Measurements from ENCODE around the gene NRARP. TPM values are rescaled to one million over a fixed set of nuclear protein-coding genes. Genes with fewer than 3 reads are reported as not detected.

The NRARP gene
- total RNA-seq, 2 donors from 2014 or later = 5.6 to 13.3 TPM

DNA sequence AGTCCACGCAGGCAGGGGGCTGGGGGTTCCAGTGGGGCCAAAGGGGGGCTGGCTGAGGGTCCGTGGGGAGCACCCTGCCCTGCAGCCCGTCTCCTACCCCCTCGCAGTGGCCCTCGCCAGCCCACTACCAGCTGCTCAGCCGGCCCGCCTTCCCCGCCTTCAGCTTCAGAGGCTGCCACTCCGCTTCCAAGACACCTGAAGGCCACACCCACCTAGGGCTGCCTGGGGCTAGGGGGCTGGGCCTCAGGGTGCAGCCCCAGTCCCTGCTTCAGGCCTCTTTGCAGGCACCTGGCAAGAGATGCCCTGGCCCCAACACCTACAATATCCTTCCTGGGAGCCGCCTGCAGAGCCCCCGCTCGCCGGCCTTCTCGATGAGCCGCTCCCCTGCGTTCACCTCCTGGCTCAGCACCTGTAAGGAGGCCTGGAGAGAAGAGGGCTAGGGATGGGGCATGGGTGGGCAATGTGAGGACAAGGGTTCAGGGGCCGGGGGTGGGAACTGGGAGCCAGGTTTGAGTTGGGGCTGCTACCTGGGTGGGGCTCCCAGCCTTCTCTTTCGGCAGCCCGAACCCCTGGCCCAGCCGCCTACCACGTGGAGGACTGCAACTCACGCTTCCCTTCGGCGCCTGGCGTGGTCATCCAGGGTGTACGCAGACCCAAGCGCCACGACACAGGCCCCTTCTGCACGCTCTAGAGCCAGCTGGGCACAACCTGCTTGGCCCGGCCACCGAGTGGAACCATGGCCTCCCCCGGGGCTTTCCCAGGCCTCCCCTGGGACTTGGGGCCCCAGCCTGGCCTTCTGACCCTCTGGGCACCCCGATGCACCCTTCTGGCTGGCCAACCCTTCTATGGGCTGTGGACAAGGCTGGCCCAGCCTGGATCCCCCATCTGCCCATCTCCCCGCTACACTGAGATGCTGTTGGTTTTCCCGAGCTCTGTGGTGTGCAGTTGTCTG lies 49.2 kb downstream of the NRARP start:
- TF ChIP-seq, protein P1, sequence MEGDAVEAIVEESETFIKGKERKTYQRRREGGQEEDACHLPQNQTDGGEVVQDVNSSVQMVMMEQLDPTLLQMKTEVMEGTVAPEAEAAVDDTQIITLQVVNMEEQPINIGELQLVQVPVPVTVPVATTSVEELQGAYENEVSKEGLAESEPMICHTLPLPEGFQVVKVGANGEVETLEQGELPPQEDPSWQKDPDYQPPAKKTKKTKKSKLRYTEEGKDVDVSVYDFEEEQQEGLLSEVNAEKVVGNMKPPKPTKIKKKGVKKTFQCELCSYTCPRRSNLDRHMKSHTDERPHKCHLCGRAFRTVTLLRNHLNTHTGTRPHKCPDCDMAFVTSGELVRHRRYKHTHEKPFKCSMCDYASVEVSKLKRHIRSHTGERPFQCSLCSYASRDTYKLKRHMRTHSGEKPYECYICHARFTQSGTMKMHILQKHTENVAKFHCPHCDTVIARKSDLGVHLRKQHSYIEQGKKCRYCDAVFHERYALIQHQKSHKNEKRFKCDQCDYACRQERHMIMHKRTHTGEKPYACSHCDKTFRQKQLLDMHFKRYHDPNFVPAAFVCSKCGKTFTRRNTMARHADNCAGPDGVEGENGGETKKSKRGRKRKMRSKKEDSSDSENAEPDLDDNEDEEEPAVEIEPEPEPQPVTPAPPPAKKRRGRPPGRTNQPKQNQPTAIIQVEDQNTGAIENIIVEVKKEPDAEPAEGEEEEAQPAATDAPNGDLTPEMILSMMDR (IDR thresholded peaks at IDR 0.05) = no peak
- no peaks in the 10 kb centered on the region for H3K27me3 ChIP-seq
- H3K4me3 ChIP-seq = no peak overlapping the region
- no peak overlapping the region for H3K27ac ChIP-seq
- no peaks in the 10 kb centered on the region for H3K9me3 ChIP-seq
- H3K4me1 ChIP-seq = peaks cover 0 to 40% of the 10 kb centered on the region in 2 donors
- DNase-seq (ENCODE audit: low spot score) = no peak
- H3K36me3 ChIP-seq = peaks cover 4% of the 10 kb centered on the region

GRCh38 chr9:137251490-137252268 lies 50.4 kb downstream of the NRARP start:
- Histone ChIP-seq H3K36me3 (peaks cover 3% of the 10 kb centered on the region), H3K4me1 (peaks cover 0 to 36% of the 10 kb centered on the region in 2 donors), H3K27me3 (no peaks in the 10 kb centered on the region), H3K9me3 (no peaks in the 10 kb centered on the region), H3K27ac (no peak overlapping the region), H3K4me3 (no peak overlapping the region)
- DNase-seq (ENCODE audit: low spot score) = no peak
- TF ChIP-seq, protein P1 (IDR thresholded peaks at IDR 0.05) = no peak

- H3K36me3 ChIP-seq = no peaks in the 10 kb centered on the region
- DNase-seq (ENCODE audit: low spot score) = no peak
- peaks cover 0 to 30% of the 10 kb centered on the region in 2 donors for H3K4me1 ChIP-seq
- no peak within 1 kb of the TSS for H3K27ac ChIP-seq
- H3K4me3 ChIP-seq = no peak within 1 kb of the TSS
- H3K9me3 ChIP-seq = no peaks in the 10 kb centered on the region
- TF ChIP-seq, protein P1 (IDR thresholded peaks at IDR 0.05) = no peak
- H3K27me3 ChIP-seq = no peaks in the 10 kb centered on the region
Observed at GRCh38 chr9:137251194-137251461, 50.9 kb downstream of the NRARP start, which contains the start of gene STPG3. Gene STPG3, plus strand, starts transcription at chr9:137251286. Its CDS starts 1 bp downstream, at chr9:137251287.

DNA sequence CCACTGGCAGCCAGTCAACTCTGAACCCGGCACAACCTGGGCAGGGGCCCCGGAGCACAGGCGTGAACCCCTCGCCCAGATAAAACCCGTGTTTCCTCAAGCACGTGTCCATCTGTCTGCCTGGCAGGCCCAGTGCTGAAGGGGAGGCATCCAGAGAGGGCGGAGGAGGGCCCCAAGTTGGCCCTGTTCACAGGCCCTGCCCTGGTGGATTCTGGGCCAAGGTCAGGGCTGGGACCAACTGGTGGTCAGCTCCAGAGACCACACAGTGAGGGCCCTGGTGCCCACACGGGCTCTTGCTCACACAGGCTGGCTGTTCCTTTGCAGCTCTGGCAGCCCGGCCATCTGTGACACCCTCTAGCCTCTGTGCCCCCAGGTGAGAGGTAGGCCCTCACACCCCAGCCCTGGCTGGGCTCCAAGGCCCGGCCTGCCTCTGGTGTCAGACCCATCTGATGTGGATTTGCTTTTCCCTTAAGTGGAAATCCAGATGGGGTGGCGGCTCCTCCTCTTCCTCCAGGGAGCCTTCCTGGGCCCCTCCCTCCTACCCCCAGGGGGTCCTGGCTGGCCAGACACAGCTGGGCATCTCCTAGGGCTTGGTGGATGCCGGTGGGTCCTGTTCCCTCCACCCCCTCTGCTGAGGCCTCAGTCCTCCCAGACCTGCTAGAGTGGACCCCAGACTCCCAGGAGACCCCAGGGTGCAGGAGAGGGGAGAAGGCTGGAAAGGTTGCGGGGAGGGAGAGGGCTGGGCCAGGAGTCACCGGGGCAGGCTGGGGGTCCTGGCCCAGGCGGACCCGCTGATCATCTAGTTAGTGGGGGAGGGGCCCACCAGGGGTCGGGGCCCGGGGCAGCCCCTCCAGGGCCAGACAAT lies 51.5 kb downstream of the NRARP start:
- H3K27ac ChIP-seq = no peak overlapping the region

More for the DNA sequence above, 51.5 kb downstream of the NRARP start:
- DNase-seq (ENCODE audit: low spot score) = no peak
- H3K27me3 ChIP-seq = no peaks in the 10 kb centered on the region
- TF ChIP-seq, protein P1 (IDR thresholded peaks at IDR 0.05) = no peak
- H3K4me1 ChIP-seq = peaks cover 0 to 26% of the 10 kb centered on the region in 2 donors
- no peaks in the 10 kb centered on the region for H3K9me3 ChIP-seq
- no peaks in the 10 kb centered on the region for H3K36me3 ChIP-seq
- H3K4me3 ChIP-seq = no peak overlapping the region

Other genes starting within 250 kb of the NRARP start
- under 1 TPM; 0.41 to 0.67 TPM for gene ENTPD2, start 248.2 kb downstream of the NRARP start, total RNA-seq
- under 1 TPM; 0.12 to 0.63 TPM for gene SAPCD2, start 231.7 kb downstream of the NRARP start, total RNA-seq
- gene UAP1L1, start 224.8 kb downstream of the NRARP start, total RNA-seq = 1 to 10 TPM; 4.3 to 6.3 TPM
- 10 to 100 TPM; 20.9 to 26.8 TPM for gene MAN1B1, start 215.3 kb downstream of the NRARP start, total RNA-seq
- 100 to 1,000 TPM; 165 to 188 TPM for gene DPP7, start 187.5 kb downstream of the NRARP start, total RNA-seq
- gene GRIN1, start 163.1 kb downstream of the NRARP start, total RNA-seq = not detected
- not detected for gene LRRC26, start 132.2 kb downstream of the NRARP start, total RNA-seq
- gene TMEM210, start 130.2 kb downstream of the NRARP start, total RNA-seq = not detected
- 10 to 100 TPM; 10.8 to 12.1 TPM for gene ANAPC2, start 113.7 kb downstream of the NRARP start, total RNA-seq
- 10 to 100 TPM; 67.1 to 72.0 TPM for gene SSNA1, start 113.6 kb downstream of the NRARP start, total RNA-seq
- gene TPRN, start 101.5 kb downstream of the NRARP start, total RNA-seq = 1 to 10 TPM; 6.4 to 6.8 TPM
- 10 to 100 TPM; 31.4 to 33.9 TPM for gene TMEM203, start 96.6 kb downstream of the NRARP start, total RNA-seq
- gene NDOR1, start 96.6 kb downstream of the NRARP start, total RNA-seq = 1 to 10 TPM; 6.6 TPM
- gene RNF208, start 80.0 kb downstream of the NRARP start, total RNA-seq = 1 to 10 TPM; 5.9 to 7.9 TPM
- under 1 TPM; 0.35 to 0.85 TPM for gene CYSRT1, start 77.1 kb downstream of the NRARP start, total RNA-seq
- not detected for gene RNF224, start 74.8 kb downstream of the NRARP start, total RNA-seq
- gene SLC34A3, start 71.4 kb downstream of the NRARP start, total RNA-seq = not detected
- gene TUBB4B, start 61.0 kb downstream of the NRARP start, total RNA-seq = 100 to 1,000 TPM; 310 to 394 TPM
- not detected for gene STPG3, start 51.0 kb downstream of the NRARP start, total RNA-seq
- 10 to 100 TPM; 30.0 to 38.0 TPM for gene NELFB, start 46.9 kb downstream of the NRARP start, total RNA-seq
- 10 to 100 TPM in 1 of 2 donors, 1 to 10 TPM in 1; 9.4 to 16.8 TPM for gene TOR4A, start 24.5 kb downstream of the NRARP start, total RNA-seq
- 1 to 10 TPM; 5.9 to 6.0 TPM for gene EXD3, start 120.9 kb upstream of the NRARP start, total RNA-seq
- 1 to 10 TPM in 1 of 2 donors, under 1 TPM in 1; 0.94 to 3.4 TPM for gene NOXA1, start 121.1 kb upstream of the NRARP start, total RNA-seq
- not detected for gene ENTPD8, start 139.1 kb upstream of the NRARP start, total RNA-seq
- gene NSMF, start 157.1 kb upstream of the NRARP start, total RNA-seq = 10 to 100 TPM; 16.2 to 26.2 TPM
- 1 to 10 TPM; 4.4 to 4.6 TPM for gene PNPLA7, start 248.1 kb upstream of the NRARP start, total RNA-seq
- gene MRPL41, start 249.6 kb upstream of the NRARP start, total RNA-seq = 100 to 1,000 TPM; 172 to 238 TPM